Left lung (tissue), 10 donors: ENCODE data around the gene PAFAH1B1. TPM values are rescaled to one million over a fixed set of nuclear protein-coding genes. Genes with fewer than 3 reads are reported as not detected.
"Not testable (repeated sequence)": the region's sequence is repeated elsewhere in the genome, so short reads cannot be mapped to it uniquely, and the experiment has no call there.

Experiments used
- ATAC-seq: fragments of 200-7000 bp; cut with Tn5 transposase; one replicate; pipeline ENCODE4 v1.9.1; 2020; ENCODE audit warnings: moderate library complexity
- DNase-seq, 4 donors: peaks; one replicate each; pipeline ENCODE4 v3.0.0-alpha.2; 2013 to 2020
- H3K27ac ChIP-seq, 2 donors: fragments of 200-600 bp; sonication (generic) in 1 of 2; one replicate each; pipeline versions ENCODE4 v1.5.0 to v1.8.0; 2020 to 2021
- H3K27me3 ChIP-seq, 2 donors: fragments of 200-600 bp; sonication (generic) in 1 of 2; one replicate each; pipeline versions ENCODE4 v1.5.0 to v1.8.0; 2020 to 2021
- H3K36me3 ChIP-seq, 2 donors: fragments of 200-600 bp; sonication (generic) in 1 of 2; one replicate each; pipeline versions ENCODE4 v1.5.0 to v1.8.0; 2020 to 2021
- H3K4me1 ChIP-seq, 2 donors: fragments of 200-600 bp; one replicate each; pipeline ENCODE4 v1.8.0; 2021
- H3K4me3 ChIP-seq, 2 donors: fragments of 200-600 bp; sonication (generic) in 1 of 2; one replicate each; pipeline versions ENCODE4 v1.5.0 to v1.8.0; 2020 to 2021; ENCODE audit warnings: mild to moderate bottlenecking in 1 of 2
- H3K9me3 ChIP-seq, 2 donors: fragments of 200-600 bp; sonication (generic) in 1 of 2; one replicate each; pipeline versions ENCODE4 v1.5.0 to v1.8.0; 2020 to 2021
- intact Hi-C, 2 donors: fragments of 100-400 bp; cut with DNase I; formaldehyde crosslinking; loops; one replicate each; pipeline versions ENCODE4 v1.11.2 to v1.14.2; 2022
- polyA plus RNA-seq, 6 donors: library from polyadenylated mRNA; unstranded; fragments of 120-200 nt; gene quantifications; one replicate each; pipeline ENCODE4 v1.2.1, GENCODE V29; 2013; ENCODE audit not compliant: insufficient read length in 6 of 6
- total RNA-seq, 2 donors: library from RNA; stranded (reverse); fragmentation: NEBNext Ultra II Directional; extraction: Animal tissue kit (Norgen Biotek cat#: 25700); gene quantifications; one replicate each; pipeline ENCODE4 v1.2.1, GENCODE V29; 2021
- TF ChIP-seq, protein P1 (sequence below), 2 donors: fragments of 200-600 bp; sonication (generic) in 1 of 2; IDR thresholded peaks; one replicate each; pipeline versions ENCODE4 v1.5.0 to v1.8.0; 2021; ENCODE audit warnings: antibody characterized with exemption in 2 of 2
- donor health status: DM: no; HTN: yes; CAD: no.
- donor health status: DM: no; HTN: no; CAD: no.

PAFAH1B1 gene
- total and polyA plus RNA-seq, 8 donors, result 135 to 188 (median 151) TPM

DNA sequence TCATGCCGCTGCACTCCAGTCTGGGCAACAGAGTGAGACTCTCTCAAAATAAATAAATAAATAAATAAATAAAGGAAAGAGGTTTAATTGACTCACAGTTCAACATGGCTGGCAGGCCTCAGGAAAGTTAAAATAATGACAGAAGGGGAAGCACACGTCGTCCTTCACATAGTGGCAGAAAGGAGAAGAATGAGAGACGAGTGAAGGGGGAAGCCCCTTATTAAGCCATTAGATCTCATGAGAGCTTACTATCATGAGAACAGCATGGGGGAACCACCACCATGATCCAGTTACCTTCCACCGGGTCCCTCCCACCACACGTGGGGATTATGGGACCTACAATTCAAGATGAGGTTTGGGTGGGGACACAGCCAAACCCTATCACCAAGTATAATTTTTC, 54.5 kb downstream of the PAFAH1B1 start:
- no peak for DNase-seq
- intact Hi-C loops, result no loop called here

DNA sequence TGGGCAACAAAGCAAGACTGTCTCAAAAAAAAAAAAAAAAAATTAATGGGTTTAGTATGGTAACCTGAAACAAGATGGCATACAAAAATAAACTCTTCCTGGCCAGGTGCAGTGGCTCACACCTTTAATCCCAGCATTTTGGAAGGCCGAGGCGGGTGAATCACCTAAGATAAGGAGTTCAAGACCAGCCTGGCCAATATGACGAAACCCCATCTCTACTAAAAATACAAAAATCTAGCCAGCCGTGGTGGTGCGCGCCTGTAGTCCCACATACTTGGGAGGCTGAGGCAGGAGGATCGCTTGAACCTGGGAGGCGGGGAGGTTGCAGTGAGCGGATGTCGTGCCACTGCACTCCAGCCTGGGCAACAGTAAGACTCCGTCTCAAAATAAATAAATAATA, 55.7 kb downstream of the PAFAH1B1 start:
- Histone ChIP-seq H3K36me3 (peaks cover 0 to 37% of the 10 kb centered on the region in 2 donors), H3K27ac (no peak overlapping the region), H3K4me1 (peaks cover 0 to 8% of the 10 kb centered on the region in 2 donors), H3K9me3 (peaks cover 0 to 2% of the 10 kb centered on the region in 2 donors), H3K4me3 (no peak overlapping the region), H3K27me3 (no peaks in the 10 kb centered on the region)
- DNase-seq (no peak), ATAC-seq (no peak)
- TF ChIP-seq, protein P1, sequence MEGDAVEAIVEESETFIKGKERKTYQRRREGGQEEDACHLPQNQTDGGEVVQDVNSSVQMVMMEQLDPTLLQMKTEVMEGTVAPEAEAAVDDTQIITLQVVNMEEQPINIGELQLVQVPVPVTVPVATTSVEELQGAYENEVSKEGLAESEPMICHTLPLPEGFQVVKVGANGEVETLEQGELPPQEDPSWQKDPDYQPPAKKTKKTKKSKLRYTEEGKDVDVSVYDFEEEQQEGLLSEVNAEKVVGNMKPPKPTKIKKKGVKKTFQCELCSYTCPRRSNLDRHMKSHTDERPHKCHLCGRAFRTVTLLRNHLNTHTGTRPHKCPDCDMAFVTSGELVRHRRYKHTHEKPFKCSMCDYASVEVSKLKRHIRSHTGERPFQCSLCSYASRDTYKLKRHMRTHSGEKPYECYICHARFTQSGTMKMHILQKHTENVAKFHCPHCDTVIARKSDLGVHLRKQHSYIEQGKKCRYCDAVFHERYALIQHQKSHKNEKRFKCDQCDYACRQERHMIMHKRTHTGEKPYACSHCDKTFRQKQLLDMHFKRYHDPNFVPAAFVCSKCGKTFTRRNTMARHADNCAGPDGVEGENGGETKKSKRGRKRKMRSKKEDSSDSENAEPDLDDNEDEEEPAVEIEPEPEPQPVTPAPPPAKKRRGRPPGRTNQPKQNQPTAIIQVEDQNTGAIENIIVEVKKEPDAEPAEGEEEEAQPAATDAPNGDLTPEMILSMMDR (IDR thresholded peaks at IDR 0.05), result no peak
- intact Hi-C loops, result no loop called here

More for the DNA sequence above, 54.5 kb downstream of the PAFAH1B1 start:
- Histone ChIP-seq H3K4me3 (no peak overlapping the region), H3K4me1 (peaks cover 0 to 8% of the 10 kb centered on the region in 2 donors), H3K27me3 (no peaks in the 10 kb centered on the region), H3K36me3 (peaks cover 0 to 41% of the 10 kb centered on the region in 2 donors), H3K27ac (no peak overlapping the region), H3K9me3 (peaks cover 0 to 2% of the 10 kb centered on the region in 2 donors)
- ATAC-seq, result no peak
- TF ChIP-seq, protein P1 (IDR thresholded peaks at IDR 0.05), result no peak

DNA sequence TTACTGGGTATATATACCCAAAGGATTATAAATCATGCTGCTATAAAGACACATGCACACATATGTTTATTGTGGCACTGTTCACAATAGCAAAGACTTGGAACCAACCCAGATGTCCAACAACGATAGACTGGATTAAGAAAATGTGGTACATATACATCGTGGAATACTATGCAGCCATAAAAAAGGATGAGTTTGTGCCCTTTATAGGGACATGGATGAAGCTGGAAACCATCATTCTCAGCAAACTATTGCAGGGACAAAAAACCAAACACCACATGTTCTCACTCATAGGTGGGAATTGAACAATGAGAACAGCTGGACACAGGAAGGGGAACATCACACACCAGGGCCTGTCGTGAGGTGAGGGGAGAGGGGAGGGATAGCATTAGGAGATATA, 59.5 kb downstream of the PAFAH1B1 start:
- DNase-seq, H3K9me3 ChIP-seq, ATAC-seq, H3K27me3 ChIP-seq, intact Hi-C loops, H3K27ac ChIP-seq, H3K4me3 ChIP-seq: not testable (repeated sequence)
- Histone ChIP-seq H3K4me1 (peaks cover 0 to 23% of the 10 kb centered on the region in 2 donors), H3K36me3 (peaks cover 0 to 32% of the 10 kb centered on the region in 2 donors)

DNA sequence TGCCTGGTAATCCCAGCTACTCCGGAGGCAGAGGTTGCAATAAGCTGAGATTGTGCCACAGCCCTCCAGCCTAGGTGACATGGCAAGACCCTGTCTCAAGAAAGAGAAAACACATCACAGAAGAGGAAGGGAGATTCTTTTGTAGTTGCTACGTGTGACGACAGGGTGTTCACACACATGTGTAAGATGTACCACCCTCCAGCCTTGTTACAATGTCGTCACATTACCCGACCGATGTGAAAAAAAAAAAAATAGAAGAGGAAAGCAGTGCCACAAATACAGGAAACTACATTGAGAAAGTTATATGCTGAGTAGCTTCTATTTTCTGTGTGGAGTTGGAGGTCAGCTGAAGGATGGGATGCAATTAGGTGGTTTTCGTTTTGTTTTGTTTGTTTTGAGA, 62.1 kb downstream of the PAFAH1B1 start:
- Histone ChIP-seq H3K9me3 (peaks cover 0 to 2% of the 10 kb centered on the region in 2 donors), H3K27ac (peak overlapping the region in 1 of 2 donors; percentile 20), H3K4me1 (peaks cover 0 to 35% of the 10 kb centered on the region in 2 donors), H3K27me3 (no peaks in the 10 kb centered on the region), H3K36me3 (peaks cover 0 to 23% of the 10 kb centered on the region in 2 donors), H3K4me3 (no peak overlapping the region)
- TF ChIP-seq, protein P1 (IDR thresholded peaks at IDR 0.05), result no peak
- DNase-seq (no peak), ATAC-seq (no peak)
- intact Hi-C loops, result no loop called here

DNA sequence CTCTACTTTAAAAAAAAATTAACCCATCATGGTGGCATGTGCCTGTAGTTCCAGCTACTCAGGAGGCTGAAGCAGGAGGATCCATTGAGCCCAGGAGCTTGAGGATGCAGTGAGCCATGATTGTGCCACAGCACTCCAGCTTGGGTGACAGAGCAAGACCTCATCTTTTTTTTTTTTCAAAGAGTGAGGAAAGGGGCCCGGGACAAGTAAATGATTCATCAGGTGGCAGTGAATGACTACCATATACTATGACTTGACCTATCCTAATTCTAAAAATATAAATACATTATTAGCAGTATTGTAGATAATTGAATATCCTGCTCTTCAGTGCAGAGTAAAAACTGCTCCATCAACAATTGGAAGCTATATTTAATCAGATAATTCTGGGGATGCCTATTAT, 62.8 kb downstream of the PAFAH1B1 start:
- no peak overlapping the region for H3K4me3 ChIP-seq
- DNase-seq, result no peak
- TF ChIP-seq, protein P1 (IDR thresholded peaks at IDR 0.05), result no peak
- H3K27ac ChIP-seq, result no peak overlapping the region
- ATAC-seq, result no peak
- intact Hi-C loops, result no loop called here
- H3K4me1 ChIP-seq, result peaks cover 0 to 35% of the 10 kb centered on the region in 2 donors
- H3K27me3 ChIP-seq, result no peaks in the 10 kb centered on the region
- H3K36me3 ChIP-seq, result peaks cover 0 to 23% of the 10 kb centered on the region in 2 donors
- H3K9me3 ChIP-seq, result peaks cover 0 to 2% of the 10 kb centered on the region in 2 donors

DNA sequence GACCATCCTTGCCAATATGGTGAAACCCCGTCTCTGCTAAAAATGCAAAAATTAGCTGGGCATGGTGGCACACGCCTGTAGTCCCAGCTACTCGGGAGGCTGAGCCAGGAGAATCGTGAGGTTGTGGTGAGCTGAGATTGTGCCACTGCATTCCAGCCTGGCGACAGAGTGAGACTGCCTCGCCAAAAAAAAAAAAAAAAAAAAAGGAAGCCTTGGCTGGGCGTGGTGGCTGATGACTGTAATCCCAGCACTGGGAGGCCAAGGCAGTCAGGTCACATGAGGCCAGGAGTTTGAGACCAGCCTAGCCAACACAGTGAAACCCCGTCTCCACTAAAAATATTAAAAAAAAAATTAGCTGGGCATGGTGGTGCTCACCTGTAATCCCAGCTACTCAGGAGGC, 65.9 kb downstream of the PAFAH1B1 start:
- peaks cover 0 to 35% of the 10 kb centered on the region in 2 donors for H3K4me1 ChIP-seq
- H3K4me3 ChIP-seq, intact Hi-C loops, DNase-seq, H3K27me3 ChIP-seq, H3K9me3 ChIP-seq: not testable (repeated sequence)
- peaks cover 0 to 13% of the 10 kb centered on the region in 2 donors for H3K36me3 ChIP-seq
- peak; percentile 52 for ATAC-seq
- H3K27ac ChIP-seq, result peak overlapping the region in 1 of 2 donors; percentile 57

DNA sequence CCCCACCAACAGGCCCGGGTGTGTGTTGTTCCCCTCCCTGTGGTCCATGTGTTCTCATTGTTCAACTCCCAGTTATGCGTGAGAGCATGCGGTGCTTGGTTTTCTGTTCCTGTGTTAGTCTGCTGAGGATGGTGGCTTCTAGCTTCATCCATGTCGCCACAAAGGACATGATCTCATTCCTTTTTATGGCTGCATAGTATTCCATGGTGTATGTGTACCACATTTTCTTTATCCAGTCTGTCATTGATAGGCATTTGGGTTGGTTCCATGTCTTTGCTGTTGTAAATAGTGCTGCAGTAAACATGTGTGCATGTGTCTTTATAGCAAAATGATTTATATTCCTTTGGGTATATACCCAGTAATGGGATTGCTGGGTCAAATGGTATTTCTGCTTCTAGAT, 67.0 kb downstream of the PAFAH1B1 start:
- H3K27ac ChIP-seq, result not testable (repeated sequence)

More for the DNA sequence above, 67.0 kb downstream of the PAFAH1B1 start:
- ATAC-seq, intact Hi-C loops, H3K27me3 ChIP-seq, H3K4me3 ChIP-seq, H3K9me3 ChIP-seq, DNase-seq, H3K36me3 ChIP-seq: not testable (repeated sequence)
- H3K4me1 ChIP-seq, result peaks cover 0 to 33% of the 10 kb centered on the region in 2 donors
